OCI-LY3 (cell line): ENCODE measurements around the gene CRTC3.

Experiments used
- EZH2phosphoT487 ChIP-seq: fragments of 200-600 bp; shearing (Covaris generic); IDR thresholded peaks from 2 replicates; pipeline ENCODE4 v1.6.1; 2018; ENCODE audit warnings: antibody characterized with exemption, mixed run types, low read depth
- TF ChIP-seq, protein P1 (sequence below): fragments of 200-600, 300-600 bp; sonication (generic); IDR thresholded peaks from 2 replicates; pipeline ENCODE4 v1.5.1; 2014; ENCODE audit warnings: antibody characterized with exemption, low read length, low read depth

DNA sequence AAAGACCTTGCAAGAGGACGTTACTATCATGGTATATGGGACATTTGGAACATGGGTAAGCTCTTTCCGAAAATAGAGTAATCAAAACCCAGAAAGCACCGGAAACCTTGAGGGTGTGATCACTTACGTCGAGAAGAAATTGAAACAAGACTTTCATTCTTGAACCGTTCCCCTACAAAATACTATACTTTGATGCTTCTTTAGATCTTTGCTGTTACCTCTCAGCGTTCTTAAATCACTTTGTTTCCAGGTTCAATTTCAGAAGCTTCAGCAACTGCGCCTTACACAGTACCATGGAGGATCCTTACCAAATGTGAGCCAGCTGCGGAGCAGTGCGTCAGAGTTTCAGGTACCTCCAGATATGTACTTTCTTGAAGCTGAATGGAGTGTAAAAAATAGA is 10.1 kb downstream of the CRTC3 start:
- TF ChIP-seq, protein P1, sequence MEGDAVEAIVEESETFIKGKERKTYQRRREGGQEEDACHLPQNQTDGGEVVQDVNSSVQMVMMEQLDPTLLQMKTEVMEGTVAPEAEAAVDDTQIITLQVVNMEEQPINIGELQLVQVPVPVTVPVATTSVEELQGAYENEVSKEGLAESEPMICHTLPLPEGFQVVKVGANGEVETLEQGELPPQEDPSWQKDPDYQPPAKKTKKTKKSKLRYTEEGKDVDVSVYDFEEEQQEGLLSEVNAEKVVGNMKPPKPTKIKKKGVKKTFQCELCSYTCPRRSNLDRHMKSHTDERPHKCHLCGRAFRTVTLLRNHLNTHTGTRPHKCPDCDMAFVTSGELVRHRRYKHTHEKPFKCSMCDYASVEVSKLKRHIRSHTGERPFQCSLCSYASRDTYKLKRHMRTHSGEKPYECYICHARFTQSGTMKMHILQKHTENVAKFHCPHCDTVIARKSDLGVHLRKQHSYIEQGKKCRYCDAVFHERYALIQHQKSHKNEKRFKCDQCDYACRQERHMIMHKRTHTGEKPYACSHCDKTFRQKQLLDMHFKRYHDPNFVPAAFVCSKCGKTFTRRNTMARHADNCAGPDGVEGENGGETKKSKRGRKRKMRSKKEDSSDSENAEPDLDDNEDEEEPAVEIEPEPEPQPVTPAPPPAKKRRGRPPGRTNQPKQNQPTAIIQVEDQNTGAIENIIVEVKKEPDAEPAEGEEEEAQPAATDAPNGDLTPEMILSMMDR: no peak
- TF ChIP-seq EZH2phosphoT487: no peak
